A375 (cell line): ENCODE data around the gene SIGLEC12. TPM values are rescaled to one million over a fixed set of nuclear protein-coding genes. Genes with fewer than 3 reads are reported as not detected.

Experiments used
- small RNA-seq: library from RNA; depleted of rRNA; stranded (forward); fragments of <200 nt; gene quantifications from one replicate; pipeline ENCODE3, GENCODE V24; 2014
- total RNA-seq: library from RNA; depleted of rRNA; stranded (reverse); fragments of >200 nt; shearing (Covaris generic); gene quantifications from 2 replicates; pipeline ENCODE4 v1.2.3, GENCODE V29; 2014; rRNA removed

The SIGLEC12 gene
- total RNA-seq = not detected in 2 replicates

DNA sequence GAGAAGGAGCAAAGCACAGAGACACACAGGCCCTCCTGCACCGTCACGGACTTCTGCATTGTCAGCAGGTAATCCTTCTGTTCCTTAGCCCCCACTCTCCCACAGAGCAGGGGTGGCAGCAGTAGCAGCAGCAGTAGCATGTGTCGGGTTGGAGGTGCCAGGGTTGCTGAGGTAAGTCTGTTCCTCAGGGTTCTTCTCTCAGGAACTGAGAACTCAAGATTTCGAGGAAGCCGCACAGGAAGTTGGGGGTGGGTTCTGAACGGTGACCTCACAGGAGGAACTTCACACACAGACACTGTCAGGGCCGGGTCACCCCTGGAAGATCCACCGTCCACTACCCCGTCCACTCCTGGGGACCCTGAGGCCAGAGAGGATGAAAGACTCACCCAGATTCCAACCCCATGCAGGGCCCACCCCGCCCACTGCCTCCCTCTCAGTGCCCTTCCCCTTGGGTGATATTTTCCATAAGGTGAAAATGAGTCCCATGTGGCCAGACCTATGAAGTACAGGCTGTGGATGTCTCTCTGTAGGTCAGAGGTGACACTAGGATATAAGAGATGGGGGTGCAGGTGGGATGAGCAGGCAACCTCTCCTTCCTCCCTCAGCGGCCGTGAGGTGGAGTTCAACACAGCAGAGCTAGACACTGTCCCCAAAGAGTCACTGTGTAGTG, at the start of gene SIGLEC12:
Gene SIGLEC12 (minus strand): TSS at position 207 of the 670 bp plus-strand sequence. CDS start 67 bp downstream, at position 140.

GRCh38 chr19:51531349-51532315, 30.0 kb upstream of the SIGLEC12 start, which contains the start of gene SIGLEC6:
Gene SIGLEC6 (minus strand): TSS chr19:51531670. CDS start chr19:51531648, 22 bp downstream.

GRCh38 chr19:51478381-51479234, 23.0 kb downstream of the SIGLEC12 start, which contains the start of gene CEACAM18:
Gene CEACAM18 (plus strand): TSS chr19:51478539.

GRCh38 chr19:51458051-51458645, 43.5 kb downstream of the SIGLEC12 start, which contains the start of gene SIGLEC8:
Gene SIGLEC8 (minus strand): TSS chr19:51458454. CDS start chr19:51458387, 67 bp downstream.

Small RNA genes within 50 kb of the gene (small RNA-seq; reads per million reads assigned to genes)
- not detected for gene AC020914.3
- not detected for gene AC020914.5

Other genes with a start within 250 kb of the SIGLEC12 start
- gene IGLON5, start 190.2 kb downstream of the SIGLEC12 start, total RNA-seq = not detected in 2 replicates
- gene VSIG10L, start 159.7 kb downstream of the SIGLEC12 start, total RNA-seq = 1.1 and 1.4 TPM in 2 replicates
- gene ETFB, start 135.4 kb downstream of the SIGLEC12 start, total RNA-seq = 338 and 353 TPM in 2 replicates
- 0.64 TPM in 1 of 2 replicates, not detected in the other for gene CLDND2, start 132.8 kb downstream of the SIGLEC12 start, total RNA-seq
- gene NKG7, start 129.1 kb downstream of the SIGLEC12 start, total RNA-seq = not detected in 2 replicates
- gene LIM2, start 113.8 kb downstream of the SIGLEC12 start, total RNA-seq = not detected in 2 replicates
- gene C19orf84, start 111.2 kb downstream of the SIGLEC12 start, total RNA-seq = not detected in 2 replicates
- gene SIGLEC10, start 84.2 kb downstream of the SIGLEC12 start, total RNA-seq = not detected in 2 replicates
- gene SIGLEC8, start 43.3 kb downstream of the SIGLEC12 start, total RNA-seq = not detected in 2 replicates
- gene CEACAM18, start 23.3 kb downstream of the SIGLEC12 start, total RNA-seq = not detected in 2 replicates
- not detected in 2 replicates for gene SIGLEC6, start 29.9 kb upstream of the SIGLEC12 start, total RNA-seq
- 2.3 and 3.4 TPM in 2 replicates for gene ZNF175, start 69.5 kb upstream of the SIGLEC12 start, total RNA-seq
- not detected in 2 replicates for gene SIGLEC5, start 128.6 kb upstream of the SIGLEC12 start, total RNA-seq
- not detected in 2 replicates for gene SIGLEC14, start 145.0 kb upstream of the SIGLEC12 start, total RNA-seq
- gene SPACA6, start 191.5 kb upstream of the SIGLEC12 start, total RNA-seq = 3.8 and 8.1 TPM in 2 replicates
- not detected in 2 replicates for gene HAS1, start 222.2 kb upstream of the SIGLEC12 start, total RNA-seq